ENCODE measurements around the gene CACNA1G. TPM values are rescaled to one million over a fixed set of nuclear protein-coding genes. Genes with fewer than 3 reads are reported as not detected.

The CACNA1G gene
- total RNA-seq, 1 donor from 2014 or later = 0.19 TPM

GRCh38 chr17:50636804-50637195 is 76.3 kb downstream of the CACNA1G start:
- no peaks in the 10 kb centered on the region for H3K9me3 Mint-ChIP-seq (ENCODE audit: low read depth)
- DNase-seq (ENCODE audit: low spot score, unreplicated experiment) = no peak
- no peaks in the 10 kb centered on the region for H3K36me3 Mint-ChIP-seq (ENCODE audit: insufficient read depth)
- H3K4me3 Mint-ChIP-seq (ENCODE audit: low read depth) = no peak overlapping the region
- H3K4me1 Mint-ChIP-seq (ENCODE audit: low read depth) = peaks cover 8% of the 10 kb centered on the region
- H3K27me3 Mint-ChIP-seq = peaks cover 61% of the 10 kb centered on the region
- no peak for TF ChIP-seq CTCF (IDR thresholded peaks at IDR 0.05; ENCODE audit: unreplicated experiment)
- no peak overlapping the region for H3K27ac Mint-ChIP-seq

- Mint-ChIP-seq H3K36me3 (ENCODE audit: insufficient read depth) (no peaks in the 10 kb centered on the region), H3K27ac (peak overlapping the region; percentile 13), H3K4me3 (ENCODE audit: low read depth) (no peak overlapping the region), H3K27me3 (peaks cover 48% of the 10 kb centered on the region), H3K9me3 (ENCODE audit: low read depth) (no peaks in the 10 kb centered on the region), H3K4me1 (ENCODE audit: low read depth) (peaks cover 8% of the 10 kb centered on the region)
- TF ChIP-seq CTCF (IDR thresholded peaks at IDR 0.05; ENCODE audit: unreplicated experiment) = no peak
- no peak for DNase-seq (ENCODE audit: low spot score, unreplicated experiment)
These were observed 77.5 kb downstream of the CACNA1G start for GRCh38 chr17:50637829-50638605.

GRCh38 chr17:50638606-50638965 is 78.1 kb downstream of the CACNA1G start:
- Mint-ChIP-seq H3K27ac (no peak overlapping the region), H3K27me3 (peaks cover 43% of the 10 kb centered on the region), H3K36me3 (ENCODE audit: insufficient read depth) (no peaks in the 10 kb centered on the region), H3K4me3 (ENCODE audit: low read depth) (no peak overlapping the region), H3K9me3 (ENCODE audit: low read depth) (no peaks in the 10 kb centered on the region), H3K4me1 (ENCODE audit: low read depth) (peaks cover 8% of the 10 kb centered on the region)
- TF ChIP-seq CTCF (IDR thresholded peaks at IDR 0.05; ENCODE audit: unreplicated experiment) = no peak
- DNase-seq (ENCODE audit: low spot score, unreplicated experiment) = no peak

GRCh38 chr17:50638966-50639713 is 78.6 kb downstream of the CACNA1G start:
- no peak for DNase-seq (ENCODE audit: low spot score, unreplicated experiment)
- no peak for TF ChIP-seq CTCF (IDR thresholded peaks at IDR 0.05; ENCODE audit: unreplicated experiment)
- no peak overlapping the region for H3K4me3 Mint-ChIP-seq (ENCODE audit: low read depth)
- H3K27me3 Mint-ChIP-seq = peaks cover 37% of the 10 kb centered on the region
- no peak overlapping the region for H3K27ac Mint-ChIP-seq
- peaks cover 8% of the 10 kb centered on the region for H3K4me1 Mint-ChIP-seq (ENCODE audit: low read depth)
- no peaks in the 10 kb centered on the region for H3K9me3 Mint-ChIP-seq (ENCODE audit: low read depth)
- H3K36me3 Mint-ChIP-seq (ENCODE audit: insufficient read depth) = no peaks in the 10 kb centered on the region

- no peak overlapping the region for H3K4me3 Mint-ChIP-seq (ENCODE audit: low read depth)
- H3K27ac Mint-ChIP-seq = peak overlapping the region; percentile 13
- H3K9me3 Mint-ChIP-seq (ENCODE audit: low read depth) = no peaks in the 10 kb centered on the region
- TF ChIP-seq CTCF (IDR thresholded peaks at IDR 0.05; ENCODE audit: unreplicated experiment) = no peak
- no peak for DNase-seq (ENCODE audit: low spot score, unreplicated experiment)
- peaks cover 8% of the 10 kb centered on the region for H3K4me1 Mint-ChIP-seq (ENCODE audit: low read depth)
- peaks cover 25% of the 10 kb centered on the region for H3K27me3 Mint-ChIP-seq
- H3K36me3 Mint-ChIP-seq (ENCODE audit: insufficient read depth) = no peaks in the 10 kb centered on the region
These were observed 80.3 kb downstream of the CACNA1G start for GRCh38 chr17:50640686-50641351.

All from progenitor cell of endocrine pancreas (in vitro differentiated cells).